GM12892 (cell line): ENCODE data around the gene PRPS1.

Experiments used
- POLR2A ChIP-seq: IDR thresholded peaks from 2 replicates; pipeline ENCODE4 v1.6.1; 2011; ENCODE audit warnings: low read depth, low read length, control low read depth
- POLR2AphosphoS5 ChIP-seq: IDR thresholded peaks from 2 replicates; pipeline ENCODE4 v1.6.1; 2011; ENCODE audit warnings: low read depth, low read length, control low read depth
- TAF1 ChIP-seq: IDR thresholded peaks from 2 replicates; pipeline ENCODE4 v1.6.1; 2011; ENCODE audit warnings: low read depth, mild to moderate bottlenecking, control low read depth, low read length, borderline replicate concordance

DNA sequence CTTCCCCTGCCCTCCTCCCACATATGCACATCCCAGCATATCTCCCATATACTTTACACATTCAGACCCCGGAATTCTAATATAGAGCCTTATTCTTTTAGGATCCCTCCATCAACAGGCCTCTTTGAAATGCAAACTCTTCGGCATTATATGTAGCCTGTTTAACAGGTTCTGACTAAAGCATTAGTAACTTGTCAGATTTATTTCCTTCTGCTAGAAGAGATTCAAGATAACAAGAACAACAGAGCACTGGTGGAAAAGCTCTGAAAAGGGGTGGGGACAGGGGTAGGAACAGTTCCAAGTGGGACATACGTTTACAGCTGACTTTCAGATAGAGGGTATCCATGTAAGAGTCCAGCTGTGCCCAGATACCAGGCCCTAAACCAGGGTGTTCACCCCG lies 31.7 kb upstream of the PRPS1 start:
- TF ChIP-seq POLR2A (no peak), POLR2AphosphoS5 (no peak), TAF1 (no peak)
